Colonic mucosa (tissue), 4 donors: Measurements from ENCODE around the gene CALHM2. TPM values are rescaled to one million over a fixed set of nuclear protein-coding genes. Genes with fewer than 3 reads are reported as not detected.

Experiments
- DNase-seq: peaks from one replicate; pipeline ENCODE4 v3.0.0-alpha.2; 2020
- H3K27ac ChIP-seq: fragments of 200-600 bp; one replicate; pipeline ENCODE4 v1.8.0; 2021
- H3K27me3 ChIP-seq: fragments of 200-600 bp; one replicate; pipeline ENCODE4 v1.8.0; 2021
- H3K36me3 ChIP-seq: fragments of 200-600 bp; one replicate; pipeline ENCODE4 v1.8.0; 2021
- H3K4me1 ChIP-seq: fragments of 200-600 bp; one replicate; pipeline ENCODE4 v1.8.0; 2021; ENCODE audit warnings: mild to moderate bottlenecking
- H3K4me3 ChIP-seq: fragments of 200-600 bp; one replicate; pipeline ENCODE4 v1.8.0; 2021
- H3K9ac ChIP-seq, 2 donors: one replicate each; pipeline ENCODE4 v1.7.0; 2013; ENCODE audit warnings: control low read depth in 2 of 2, low read depth in 2 of 2, low read length in 2 of 2
- H3K9me3 ChIP-seq: fragments of 200-600 bp; one replicate; pipeline ENCODE4 v1.8.0; 2021
- CTCF ChIP-seq: fragments of 200-600 bp; IDR thresholded peaks from one replicate; pipeline ENCODE4 v1.8.0; 2022; ENCODE audit warnings: antibody characterized with exemption, mild to moderate bottlenecking
- intact Hi-C: fragments of 100-400 bp; cut with DNase I; formaldehyde crosslinking; loops from one replicate; pipeline ENCODE4 v1.14.1; 2022
- total RNA-seq, 2 donors: library from RNA; stranded (reverse); fragmentation: NEBNext Ultra II Directional in 1 of 2; extraction: Animal tissue kit (Norgen Biotek cat#: 25700) in 1 of 2; gene quantifications; one replicate each; pipeline ENCODE4 v1.2.1, GENCODE V29; 2021
- donor health status: healthy.
- donor health status: DM: no; HTN: no; CAD: no.
- donor health status: DM: no; HTN: no; CAD: no.

CALHM2 gene
- total RNA-seq, 2 donors from 2014 or later: 3.5 to 8.0 TPM

GRCh38 chr10:103473261-103473671, 21.1 kb upstream of the CALHM2 start:
- Histone ChIP-seq H3K4me3 (no peak overlapping the region), H3K9me3 (no peaks in the 10 kb centered on the region), H3K36me3 (no peaks in the 10 kb centered on the region), H3K27ac (no peak overlapping the region), H3K27me3 (no peaks in the 10 kb centered on the region), H3K9ac (no peak overlapping the region), H3K4me1 (no peaks in the 10 kb centered on the region)
- TF ChIP-seq CTCF: no peak
- DNase-seq: no peak
- intact Hi-C loops: no loop called here

- H3K4me1 ChIP-seq: no peaks in the 10 kb centered on the region
- H3K9ac ChIP-seq: peak overlapping the region in 1 of 2 donors; percentile 24
- peak overlapping the region; percentile 53 for H3K27ac ChIP-seq
- no peak for DNase-seq
- no peaks in the 10 kb centered on the region for H3K9me3 ChIP-seq
- TF ChIP-seq CTCF: no peak
- intact Hi-C loops: no loop called here
- no peak overlapping the region for H3K4me3 ChIP-seq
- H3K36me3 ChIP-seq: no peaks in the 10 kb centered on the region
- no peaks in the 10 kb centered on the region for H3K27me3 ChIP-seq
Measured at GRCh38 chr10:103472005-103472404, 19.8 kb upstream of the CALHM2 start.

- Histone ChIP-seq H3K27ac (peak overlapping the region; percentile 53), H3K36me3 (no peaks in the 10 kb centered on the region), H3K9me3 (no peaks in the 10 kb centered on the region), H3K4me3 (no peak overlapping the region), H3K9ac (no peak overlapping the region), H3K27me3 (no peaks in the 10 kb centered on the region), H3K4me1 (no peaks in the 10 kb centered on the region)
- peak; percentile 41 for DNase-seq
- intact Hi-C loops: no loop called here
- no peak for TF ChIP-seq CTCF
Measured at GRCh38 chr10:103470761-103471653, 18.8 kb upstream of the CALHM2 start.

- TF ChIP-seq CTCF: no peak
- intact Hi-C loops: no loop called here
- no peaks in the 10 kb centered on the region for H3K9me3 ChIP-seq
- no peak overlapping the region for H3K9ac ChIP-seq
- no peak for DNase-seq
- H3K4me1 ChIP-seq: no peaks in the 10 kb centered on the region
- no peak overlapping the region for H3K4me3 ChIP-seq
- no peak overlapping the region for H3K27ac ChIP-seq
- H3K27me3 ChIP-seq: no peaks in the 10 kb centered on the region
- H3K36me3 ChIP-seq: no peaks in the 10 kb centered on the region
Measured at GRCh38 chr10:103469201-103469600, 17.0 kb upstream of the CALHM2 start.

- no peaks in the 10 kb centered on the region for H3K36me3 ChIP-seq
- no peak overlapping the region for H3K27ac ChIP-seq
- no peaks in the 10 kb centered on the region for H3K4me1 ChIP-seq
- no peaks in the 10 kb centered on the region for H3K9me3 ChIP-seq
- intact Hi-C loops: no loop called here
- no peaks in the 10 kb centered on the region for H3K27me3 ChIP-seq
- H3K4me3 ChIP-seq: no peak overlapping the region
- no peak for TF ChIP-seq CTCF
- no peak for DNase-seq
- H3K9ac ChIP-seq: no peak overlapping the region
Measured at GRCh38 chr10:103467406-103467805, 15.2 kb upstream of the CALHM2 start.
